Kidney glomerular epithelial cell (primary cell): Measurements from ENCODE around the gene BPTF.
"Not testable (repeated sequence)": the region's sequence is repeated elsewhere in the genome, so short reads cannot be mapped to it uniquely, and the experiment has no call there.

Source experiments
- DNase-seq: peaks from one replicate; lab custom pipeline; 2025; lab: John Stamatoyannopoulos, UW

The BPTF gene

DNA sequence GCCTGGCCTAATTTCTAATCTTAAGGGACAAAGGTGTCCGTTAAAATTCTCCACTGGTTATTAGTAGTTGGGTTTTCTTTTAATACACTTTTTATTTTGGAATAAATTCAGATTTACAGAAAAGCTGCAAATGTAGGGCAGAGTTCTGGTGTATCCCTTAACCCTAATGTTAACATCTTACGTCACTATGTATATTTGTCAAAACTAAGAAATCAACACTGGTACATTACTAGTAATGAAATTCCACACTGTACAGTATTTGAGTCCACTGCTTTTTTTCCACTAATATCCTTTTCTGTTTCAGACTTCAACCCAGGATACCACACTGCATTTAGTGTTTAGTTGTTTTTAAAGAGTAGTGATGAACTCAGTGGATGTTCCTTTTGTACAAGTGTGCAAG lies 191.5 kb downstream of the BPTF start:
- no peak for DNase-seq

- DNase-seq = not testable (repeated sequence)
Observed at GRCh38 chr17:68018493-68018892, 193.2 kb downstream of the BPTF start.

DNA sequence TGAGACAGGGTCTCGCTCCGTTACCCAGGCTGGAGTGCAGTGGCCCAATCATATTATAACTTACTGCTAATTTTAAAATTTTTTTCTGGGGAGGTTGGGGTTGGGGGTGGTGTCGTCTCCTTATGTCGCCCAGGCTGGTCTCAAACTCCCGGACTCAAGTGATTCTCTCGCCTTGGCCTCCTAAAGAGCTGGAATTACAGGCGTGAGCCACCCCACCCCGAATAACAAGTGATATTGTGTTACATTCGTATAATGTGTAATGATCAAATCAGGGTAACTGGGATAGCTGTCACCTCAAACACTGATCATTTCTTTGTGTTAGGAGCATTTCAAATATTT lies 194.0 kb downstream of the BPTF start:
- no peak for DNase-seq

- DNase-seq = peak; percentile 90
Observed at GRCh38 chr17:68019675-68020408, 194.5 kb downstream of the BPTF start.

DNA sequence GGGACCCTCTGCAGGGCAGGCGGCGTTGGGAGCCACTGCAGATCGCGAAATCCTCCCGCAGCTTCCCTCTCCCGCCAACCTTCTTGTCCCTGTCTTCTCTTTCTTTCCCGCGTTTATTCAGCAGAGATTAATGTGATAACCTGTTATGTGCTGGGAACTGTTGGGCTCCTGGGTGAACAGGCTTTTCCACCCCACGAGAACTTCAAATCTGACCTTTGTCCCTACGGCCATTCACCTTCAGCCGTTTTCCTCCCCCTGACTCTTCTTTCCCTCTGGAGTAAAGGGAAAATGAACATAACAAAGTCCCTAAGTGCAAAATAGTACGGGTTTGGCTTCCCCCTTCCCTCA lies 195.1 kb downstream of the BPTF start:
- DNase-seq = peak; percentile 48

DNA sequence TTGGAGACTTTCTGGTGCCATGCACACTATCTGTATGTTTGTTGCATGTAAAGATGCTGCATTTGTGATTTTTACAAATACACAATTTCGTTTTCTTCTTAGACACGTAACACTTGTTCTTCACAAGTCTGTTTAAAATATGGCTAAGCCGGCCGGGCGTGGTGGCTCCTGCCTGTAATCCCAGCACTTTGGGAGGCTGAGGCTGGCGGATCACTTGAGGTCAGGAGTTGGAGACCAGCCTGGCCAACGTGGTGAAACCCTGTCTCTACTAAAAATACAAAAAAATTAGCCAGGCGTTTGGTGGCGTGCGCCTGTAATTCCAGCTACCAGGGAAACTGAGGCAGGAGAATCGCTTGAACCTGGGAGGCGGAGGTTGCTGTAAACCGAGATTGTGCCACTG lies 195.5 kb downstream of the BPTF start:
- not testable (repeated sequence) for DNase-seq

DNA sequence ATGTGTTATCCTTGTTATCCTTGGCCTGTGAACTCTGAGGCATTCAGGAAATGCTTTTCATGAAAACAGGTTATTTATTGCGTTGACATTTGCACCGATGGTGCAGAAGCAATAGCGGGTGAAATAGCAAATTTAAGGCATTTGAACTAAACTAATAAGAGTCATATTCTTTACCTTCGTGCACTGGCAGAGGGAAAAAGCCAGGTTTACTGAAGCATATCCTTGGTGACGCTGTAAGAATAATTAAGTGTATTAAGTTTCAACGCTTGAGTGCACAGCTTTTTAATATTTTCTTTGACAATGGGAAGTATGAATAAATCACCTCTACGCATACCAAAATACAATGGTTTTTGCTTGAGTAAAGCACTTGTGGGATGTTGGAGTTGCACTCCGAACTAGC lies 196.7 kb downstream of the BPTF start:
- no peak for DNase-seq

- DNase-seq = not testable (repeated sequence)
Observed at GRCh38 chr17:68022547-68022946, 197.2 kb downstream of the BPTF start.

GRCh38 chr17:68029512-68030215 lies 204.4 kb downstream of the BPTF start:
- DNase-seq = no peak
